Kasumi-1 (cell line): ENCODE measurements around the gene EXOG.

ENCODE experiments used
- DNase-seq, 2 experiments: peaks; one replicate each; lab custom pipeline; 2025; lab: John Stamatoyannopoulos, UW

EXOG gene

GRCh38 chr3:38496131-38496910 is at the start of gene EXOG:
TSS of gene EXOG (plus strand) at chr3:38496340. CDS start at chr3:38496368, 28 bp downstream.
- DNase-seq = peak; percentile 83 to 88

- no peak for DNase-seq
Observed at GRCh38 chr3:38446812-38447211, 49.3 kb upstream of the EXOG start.

GRCh38 chr3:38450853-38451252 is 45.3 kb upstream of the EXOG start:
- no peak for DNase-seq

GRCh38 chr3:38453075-38453912 is 42.8 kb upstream of the EXOG start, which contains the start of gene ACVR2B:
TSS of gene ACVR2B (plus strand) at chr3:38453890. CDS start at chr3:38454323, 433 bp downstream.
- peak; percentile 58 to 62 for DNase-seq

- no peak for DNase-seq
Observed at GRCh38 chr3:38453913-38454177, 42.3 kb upstream of the EXOG start.

GRCh38 chr3:38454178-38454883 is 41.8 kb upstream of the EXOG start:
- DNase-seq = no peak

GRCh38 chr3:38454884-38455638 is 41.1 kb upstream of the EXOG start:
- DNase-seq = peak; percentile 38 to 40

GRCh38 chr3:38455639-38456430 is 40.3 kb upstream of the EXOG start:
- DNase-seq = peak in 1 of 2 experiments; percentile 38

- no peak for DNase-seq
Observed at GRCh38 chr3:38457111-38458003, 38.8 kb upstream of the EXOG start.

GRCh38 chr3:38458796-38459498 is 37.2 kb upstream of the EXOG start:
- DNase-seq = no peak

GRCh38 chr3:38459499-38460048 is 36.6 kb upstream of the EXOG start:
- no peak for DNase-seq

- no peak for DNase-seq
Observed at GRCh38 chr3:38460377-38461270, 35.5 kb upstream of the EXOG start.

- DNase-seq = no peak
Observed at GRCh38 chr3:38465588-38466154, 30.5 kb upstream of the EXOG start.

- no peak for DNase-seq
Observed at GRCh38 chr3:38468765-38469164, 27.4 kb upstream of the EXOG start.

- no peak for DNase-seq
Observed at GRCh38 chr3:38469852-38470251, 26.3 kb upstream of the EXOG start.

GRCh38 chr3:38471260-38471857 is 24.8 kb upstream of the EXOG start:
- no peak for DNase-seq

- DNase-seq = no peak
Observed at GRCh38 chr3:38472342-38472741, 23.8 kb upstream of the EXOG start.
